Measurements from ENCODE around the gene PRKCE.

- TF ChIP-seq CTCF (conservative IDR thresholded peaks at IDR 0.05; ENCODE audit: low read depth, low read length) (no peak), EZH2 (IDR thresholded peaks at IDR 0.05; ENCODE audit: borderline replicate concordance, low read depth, low read length, poor library complexity, severe bottlenecking) (no peak)
Observed at GRCh38 chr2:45834858-45835257, 183.4 kb downstream of the PRKCE start.
